NCI-H146 treated with DMSO at 0.1 percent for 48 hours (cell line): ENCODE data around the gene ARG2.

Experiments used
- DNase-seq: peaks from one replicate; lab custom pipeline; 2025; ENCODE audit not compliant: unreplicated experiment; lab: John Stamatoyannopoulos, UW

ARG2 gene

DNA sequence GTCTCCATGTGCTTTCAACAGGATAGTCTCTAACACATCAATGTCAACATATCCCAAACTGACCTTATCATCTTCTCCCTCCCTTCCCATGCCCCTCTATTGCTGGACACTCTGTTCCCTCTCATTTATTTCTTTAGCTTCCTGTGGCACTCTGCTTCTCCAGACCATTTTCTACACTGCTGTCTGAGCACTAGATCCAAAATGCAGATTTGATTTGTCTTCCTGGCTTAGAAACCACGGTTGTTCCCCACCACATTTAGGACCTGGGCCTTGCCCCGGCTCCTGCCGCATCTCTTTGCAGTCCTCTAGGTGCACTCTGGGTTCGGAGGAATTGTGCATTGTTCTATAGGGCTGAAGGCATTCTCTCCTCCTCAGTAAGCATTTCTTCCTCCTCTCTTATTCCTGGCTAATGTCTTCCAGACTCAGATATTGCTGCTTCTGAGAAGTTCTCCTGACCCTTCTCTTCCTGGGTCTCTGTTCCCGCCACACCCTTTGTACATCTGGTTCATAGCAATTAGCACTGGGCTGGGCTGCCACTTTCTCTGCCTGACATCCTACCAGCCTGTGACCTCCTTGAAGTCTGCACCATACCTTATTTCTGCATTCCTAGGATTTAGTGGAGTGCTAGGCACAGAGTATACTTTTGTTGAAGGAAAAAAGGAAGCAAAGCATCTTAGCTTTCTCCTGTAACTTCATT is 13.9 kb downstream of the ARG2 start:
- no peak for DNase-seq

DNA sequence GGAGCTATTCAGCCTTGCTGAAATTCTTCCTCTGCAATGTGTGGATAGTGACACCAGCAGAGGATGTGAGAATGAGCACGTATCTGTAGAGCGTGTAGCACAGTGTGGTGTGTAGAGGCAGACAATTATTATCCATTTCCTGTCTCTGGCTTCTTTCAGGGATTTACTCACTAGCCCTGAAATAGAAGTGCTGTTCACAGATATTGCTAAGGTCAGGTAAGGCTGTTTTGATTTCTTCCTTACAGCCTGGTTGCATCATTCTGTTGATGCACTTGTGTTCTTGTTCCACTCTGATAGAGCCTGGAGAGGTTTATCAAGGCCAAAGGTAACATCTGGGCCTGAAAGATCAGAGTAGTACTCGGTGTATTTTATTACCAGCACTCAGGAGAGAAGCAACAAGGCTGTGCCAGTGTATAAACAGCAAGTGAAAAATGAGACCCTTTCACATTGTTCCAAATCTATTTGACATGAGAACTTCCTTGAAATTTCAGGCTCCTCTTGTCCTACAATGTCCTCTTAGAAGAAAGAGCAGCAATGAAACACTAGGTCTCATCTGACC is 16.7 kb downstream of the ARG2 start:
- no peak for DNase-seq

GRCh38 chr14:67638642-67639041 is 18.9 kb downstream of the ARG2 start:
- no peak for DNase-seq

GRCh38 chr14:67641480-67641879 is 21.8 kb downstream of the ARG2 start:
- DNase-seq, result no peak

GRCh38 chr14:67641902-67642749 is 22.4 kb downstream of the ARG2 start:
- DNase-seq, result no peak

DNA sequence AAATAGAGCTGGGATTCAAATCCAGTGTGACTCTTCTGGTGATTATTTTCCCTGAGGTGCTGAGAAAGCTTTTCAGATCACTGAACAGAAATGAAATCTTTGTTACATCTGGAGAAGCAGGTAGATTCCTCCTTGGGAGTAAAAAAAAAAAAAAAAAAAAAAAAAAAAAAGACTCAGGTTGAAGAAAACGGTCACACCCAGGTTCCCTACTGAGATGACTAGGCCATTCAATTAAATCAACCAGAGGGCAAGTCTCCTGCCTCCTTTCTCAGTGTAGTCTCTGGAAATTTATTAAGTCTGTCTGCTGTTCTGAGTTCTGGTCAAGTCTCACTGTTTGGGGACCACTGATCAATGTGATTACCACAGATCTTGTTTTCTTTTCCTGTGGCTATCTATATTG is 24.0 kb downstream of the ARG2 start:
- DNase-seq, result no peak

GRCh38 chr14:67644428-67644827 is 24.7 kb downstream of the ARG2 start:
- DNase-seq, result no peak

- DNase-seq, result no peak
These were observed 25.7 kb downstream of the ARG2 start for GRCh38 chr14:67645414-67645813.

GRCh38 chr14:67646131-67646530 is 26.4 kb downstream of the ARG2 start:
- DNase-seq, result no peak

DNA sequence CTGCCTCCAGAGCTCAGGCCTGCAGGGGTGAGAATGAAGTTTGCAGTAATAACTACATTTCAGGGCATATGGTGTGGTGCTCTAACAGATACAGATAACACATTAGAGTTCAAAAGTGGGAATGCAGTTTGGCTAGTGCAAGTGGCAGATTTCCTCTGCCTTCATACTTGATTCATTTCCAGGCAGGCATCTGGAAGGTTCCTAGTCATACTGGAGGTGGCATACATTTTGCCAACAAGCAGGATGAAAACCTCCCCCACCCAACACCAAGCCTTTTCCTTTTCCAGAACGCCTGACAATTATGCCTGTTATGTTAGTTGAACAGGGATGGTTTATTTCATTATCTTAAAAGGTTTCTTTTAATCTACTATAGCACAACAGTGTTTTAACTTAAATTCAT is 30.4 kb downstream of the ARG2 start:
- no peak for DNase-seq

DNA sequence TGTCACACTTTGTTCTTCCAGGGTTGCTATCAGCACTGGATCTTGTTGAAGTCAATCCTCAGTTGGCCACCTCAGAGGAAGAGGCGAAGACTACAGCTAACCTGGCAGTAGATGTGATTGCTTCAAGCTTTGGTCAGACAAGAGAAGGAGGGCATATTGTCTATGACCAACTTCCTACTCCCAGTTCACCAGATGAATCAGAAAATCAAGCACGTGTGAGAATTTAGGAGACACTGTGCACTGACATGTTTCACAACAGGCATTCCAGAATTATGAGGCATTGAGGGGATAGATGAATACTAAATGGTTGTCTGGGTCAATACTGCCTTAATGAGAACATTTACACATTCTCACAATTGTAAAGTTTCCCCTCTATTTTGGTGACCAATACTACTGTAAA is 31.0 kb downstream of the ARG2 start:
- no peak for DNase-seq

DNA sequence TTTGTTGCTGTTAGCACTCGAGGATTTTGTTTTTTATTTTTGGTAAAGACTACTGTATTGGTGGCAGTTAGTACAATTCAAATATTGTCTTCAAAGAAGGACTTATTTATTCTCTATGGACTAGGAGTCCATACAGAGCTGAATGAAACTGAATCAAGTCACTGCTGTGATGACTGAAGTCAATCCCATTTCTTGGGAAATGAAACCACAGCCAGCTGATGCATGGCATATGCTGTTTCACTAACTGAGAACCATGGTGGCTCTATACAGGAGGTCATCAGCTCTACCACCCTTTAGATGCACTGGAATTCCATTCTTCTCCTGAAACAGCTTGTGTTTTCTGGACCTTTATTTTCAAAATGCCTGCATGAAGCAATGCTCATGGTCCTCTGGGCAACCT is 32.5 kb downstream of the ARG2 start:
- DNase-seq, result no peak

- no peak for DNase-seq
These were observed 34.0 kb downstream of the ARG2 start for GRCh38 chr14:67653651-67654280.

- DNase-seq, result no peak
These were observed 43.9 kb downstream of the ARG2 start for GRCh38 chr14:67663633-67664032.

GRCh38 chr14:67665868-67666267 is 46.1 kb downstream of the ARG2 start:
- no peak for DNase-seq

- DNase-seq, result no peak
These were observed 47.2 kb downstream of the ARG2 start for GRCh38 chr14:67666750-67667449.

DNA sequence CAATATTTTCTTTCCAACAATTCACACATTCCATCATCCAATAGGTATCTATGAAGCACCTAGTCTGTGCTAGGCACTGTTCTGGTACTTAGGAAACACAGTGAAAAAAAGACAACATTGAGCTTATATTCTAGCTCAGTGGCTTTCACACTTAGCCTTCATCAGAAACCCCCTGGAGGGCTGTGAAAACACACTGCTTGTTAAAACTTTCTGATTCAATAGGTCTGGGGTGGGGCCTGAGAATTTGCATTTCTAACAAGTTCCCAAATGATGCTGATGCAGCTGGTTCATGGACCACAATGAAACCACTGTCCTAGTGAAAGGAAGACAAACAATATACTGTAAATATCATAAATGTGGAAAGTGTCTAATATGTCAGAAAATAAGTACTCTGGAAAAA is 48.8 kb downstream of the ARG2 start:
- no peak for DNase-seq

GRCh38 chr14:67673451-67673850 is 53.7 kb downstream of the ARG2 start:
- DNase-seq, result no peak

DNA sequence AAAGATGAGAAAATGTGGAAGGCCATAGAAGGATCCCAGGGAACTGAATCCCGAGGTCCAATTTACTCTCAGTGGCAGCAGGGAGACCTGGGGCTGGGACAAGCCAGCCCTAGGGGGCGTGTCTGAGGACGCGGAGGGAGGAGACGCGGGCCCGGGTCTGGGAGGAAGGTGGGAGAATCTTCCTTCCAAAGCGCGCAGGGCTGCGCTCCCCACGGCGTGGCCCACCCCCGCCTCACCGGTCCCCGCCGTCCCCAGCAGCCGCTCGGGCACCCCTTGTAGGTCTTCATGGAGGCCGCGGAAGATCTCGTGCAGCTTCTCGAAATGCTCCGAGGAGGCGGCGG is 54.4 kb downstream of the ARG2 start:
- DNase-seq, result peak; percentile 28

DNA sequence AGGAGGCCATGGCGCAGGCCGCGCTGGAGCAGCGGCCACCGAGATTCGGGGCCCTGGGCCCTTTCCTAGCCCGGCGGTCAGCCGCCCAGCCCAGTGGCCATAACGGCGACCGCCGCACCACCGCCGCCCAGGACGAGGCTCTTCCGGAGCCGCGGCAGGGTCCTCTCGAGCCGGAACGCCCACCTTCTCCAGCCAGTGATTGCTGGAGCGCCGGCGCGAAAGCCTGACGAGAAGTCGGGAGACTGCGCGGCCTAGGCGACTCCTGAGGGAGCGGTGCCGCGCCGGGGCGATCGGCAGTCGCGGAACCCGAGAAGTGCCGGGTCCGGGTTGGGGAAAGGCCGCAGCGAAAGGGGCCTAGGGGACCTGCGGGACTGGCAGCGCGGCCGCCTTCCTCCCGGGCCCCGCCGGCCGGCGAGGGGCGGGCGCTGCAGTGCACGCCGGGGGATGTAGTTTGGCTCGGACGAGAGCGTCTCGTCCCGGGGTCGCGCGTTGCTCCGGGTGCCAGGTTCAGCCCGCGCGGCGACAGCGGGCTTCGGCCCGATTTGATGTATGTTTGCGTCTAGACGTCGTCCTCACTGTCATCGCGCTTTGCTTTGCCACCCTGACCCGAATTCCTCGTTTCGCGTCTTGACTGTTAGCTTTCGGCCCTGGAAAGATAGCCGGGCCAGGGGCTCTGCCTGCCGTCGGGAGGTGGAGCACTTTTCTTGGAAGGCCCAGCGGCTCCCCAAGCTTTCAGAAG is 54.9 kb downstream of the ARG2 start, which contains the start of gene VTI1B:
VTI1B (minus strand) TSS at position 153 of the 739 bp plus-strand sequence; CDS start at position 10, 143 bp downstream.
- peak; percentile 41 for DNase-seq
